Lower lobe of right lung (tissue), 2 donors: ENCODE measurements around the gene DLX4. TPM values are rescaled to one million over a fixed set of nuclear protein-coding genes. Genes with fewer than 3 reads are reported as not detected.

ENCODE experiments used
- ATAC-seq, 2 donors: fragments of 200-7000 bp; cut with Tn5 transposase; one replicate each; pipeline ENCODE4 v1.9.1; 2020 to 2022; ENCODE audit warnings: mild to moderate bottlenecking in 2 of 2, moderate library complexity in 2 of 2
- DNase-seq: peaks from one replicate; pipeline ENCODE4 v3.0.0-alpha.2; 2020
- H3K27ac ChIP-seq: fragments of 200-600 bp; one replicate; pipeline ENCODE4 v1.8.0; 2022
- H3K27me3 ChIP-seq: fragments of 200-600 bp; one replicate; pipeline ENCODE4 v1.8.0; 2022; ENCODE audit warnings: low read depth
- H3K36me3 ChIP-seq: fragments of 200-600 bp; one replicate; pipeline ENCODE4 v1.8.0; 2022; ENCODE audit warnings: mild to moderate bottlenecking
- H3K4me1 ChIP-seq: fragments of 200-600 bp; one replicate; pipeline ENCODE4 v1.8.0; 2022
- H3K4me3 ChIP-seq: fragments of 200-600 bp; one replicate; pipeline ENCODE4 v1.8.0; 2022; ENCODE audit warnings: mild to moderate bottlenecking
- H3K9me3 ChIP-seq: fragments of 200-600 bp; one replicate; pipeline ENCODE4 v1.8.0; 2022
- CTCF ChIP-seq: fragments of 200-600 bp; IDR thresholded peaks from one replicate; pipeline ENCODE4 v1.8.0; 2022; ENCODE audit warnings: antibody characterized with exemption, mild to moderate bottlenecking
- intact Hi-C: fragments of 100-400 bp; cut with DNase I; formaldehyde crosslinking; loops from one replicate; pipeline ENCODE4 v1.11.0; 2022
- total RNA-seq: library from RNA; stranded (reverse); fragmentation: NEBNext Ultra II Directional; extraction: Animal tissue kit (Norgen Biotek cat#: 25700); gene quantifications from one replicate; pipeline ENCODE4 v1.2.1, GENCODE V29; 2021
- donor health status: DM: no; HTN: yes; CAD: no; lungs with severe emphysema.

DLX4 gene
- total RNA-seq, 1 donor from 2014 or later, result 3.0 TPM

GRCh38 chr17:49946964-49947584 lies 21.9 kb upstream of the DLX4 start:
- no peak for TF ChIP-seq CTCF
- ATAC-seq, result no peak
- Histone ChIP-seq H3K36me3 (no peaks in the 10 kb centered on the region), H3K4me1 (no peaks in the 10 kb centered on the region), H3K27ac (no peak overlapping the region), H3K4me3 (no peak overlapping the region), H3K9me3 (no peaks in the 10 kb centered on the region), H3K27me3 (peaks cover 54% of the 10 kb centered on the region)
- DNase-seq, result no peak
- intact Hi-C loops, result no loop called here

- Histone ChIP-seq H3K9me3 (no peaks in the 10 kb centered on the region), H3K27ac (no peak overlapping the region), H3K4me1 (no peaks in the 10 kb centered on the region), H3K36me3 (no peaks in the 10 kb centered on the region), H3K27me3 (peaks cover 53% of the 10 kb centered on the region), H3K4me3 (no peak overlapping the region)
- intact Hi-C loops, result no loop called here
- TF ChIP-seq CTCF, result no peak
- no peak for DNase-seq
- ATAC-seq, result no peak
Observed at GRCh38 chr17:49949634-49950033, 19.4 kb upstream of the DLX4 start.

GRCh38 chr17:49951362-49952082 lies 17.5 kb upstream of the DLX4 start:
- DNase-seq (no peak), ATAC-seq (no peak)
- Histone ChIP-seq H3K27ac (no peak overlapping the region), H3K4me1 (no peaks in the 10 kb centered on the region), H3K27me3 (peaks cover 42% of the 10 kb centered on the region), H3K4me3 (no peak overlapping the region), H3K36me3 (no peaks in the 10 kb centered on the region), H3K9me3 (no peaks in the 10 kb centered on the region)
- intact Hi-C loops, result no loop called here
- TF ChIP-seq CTCF, result no peak

GRCh38 chr17:49952209-49952911 lies 16.6 kb upstream of the DLX4 start:
- intact Hi-C loops, result no loop called here
- Histone ChIP-seq H3K27ac (no peak overlapping the region), H3K27me3 (peaks cover 44% of the 10 kb centered on the region), H3K4me3 (no peak overlapping the region), H3K4me1 (no peaks in the 10 kb centered on the region), H3K36me3 (no peaks in the 10 kb centered on the region), H3K9me3 (no peaks in the 10 kb centered on the region)
- peak; percentile 89 for TF ChIP-seq CTCF
- peak; percentile 91 to 93 for ATAC-seq
- peak; percentile 89 for DNase-seq

GRCh38 chr17:49952912-49953497 lies 16.0 kb upstream of the DLX4 start:
- peaks cover 43% of the 10 kb centered on the region for H3K27me3 ChIP-seq
- H3K9me3 ChIP-seq, result no peaks in the 10 kb centered on the region
- no peak overlapping the region for H3K27ac ChIP-seq
- no peaks in the 10 kb centered on the region for H3K36me3 ChIP-seq
- no peak for ATAC-seq
- H3K4me1 ChIP-seq, result no peaks in the 10 kb centered on the region
- intact Hi-C loops, result no loop called here
- H3K4me3 ChIP-seq, result no peak overlapping the region
- TF ChIP-seq CTCF, result no peak
- DNase-seq, result no peak
